LNCaP clone FGC (cell line): ENCODE results near the gene ELK3.
A peak's percentile ranks its signal among the peaks of the same experiment; 100 is the strongest.

Source experiments
- DNase-seq: peaks from one replicate; pipeline ENCODE4 v3.0.0-alpha.2; 2011; ENCODE audit warnings: low read depth
- H3K4me3 ChIP-seq: 2 replicates; pipeline ENCODE4 v1.5.1; 2011; ENCODE audit warnings: mild to moderate bottlenecking, low read depth, low read length, control low read depth
- TF ChIP-seq, protein P1 (sequence below): IDR thresholded peaks from 2 replicates; pipeline ENCODE4 v1.5.1; 2012; ENCODE audit warnings: mild to moderate bottlenecking; ENCODE audit not compliant: control insufficient read depth, insufficient read depth; ENCODE audit errors: extremely low read depth

The ELK3 gene

GRCh38 chr12:96261557-96261956 is 67.4 kb downstream of the ELK3 start:
- TF ChIP-seq, protein P1, sequence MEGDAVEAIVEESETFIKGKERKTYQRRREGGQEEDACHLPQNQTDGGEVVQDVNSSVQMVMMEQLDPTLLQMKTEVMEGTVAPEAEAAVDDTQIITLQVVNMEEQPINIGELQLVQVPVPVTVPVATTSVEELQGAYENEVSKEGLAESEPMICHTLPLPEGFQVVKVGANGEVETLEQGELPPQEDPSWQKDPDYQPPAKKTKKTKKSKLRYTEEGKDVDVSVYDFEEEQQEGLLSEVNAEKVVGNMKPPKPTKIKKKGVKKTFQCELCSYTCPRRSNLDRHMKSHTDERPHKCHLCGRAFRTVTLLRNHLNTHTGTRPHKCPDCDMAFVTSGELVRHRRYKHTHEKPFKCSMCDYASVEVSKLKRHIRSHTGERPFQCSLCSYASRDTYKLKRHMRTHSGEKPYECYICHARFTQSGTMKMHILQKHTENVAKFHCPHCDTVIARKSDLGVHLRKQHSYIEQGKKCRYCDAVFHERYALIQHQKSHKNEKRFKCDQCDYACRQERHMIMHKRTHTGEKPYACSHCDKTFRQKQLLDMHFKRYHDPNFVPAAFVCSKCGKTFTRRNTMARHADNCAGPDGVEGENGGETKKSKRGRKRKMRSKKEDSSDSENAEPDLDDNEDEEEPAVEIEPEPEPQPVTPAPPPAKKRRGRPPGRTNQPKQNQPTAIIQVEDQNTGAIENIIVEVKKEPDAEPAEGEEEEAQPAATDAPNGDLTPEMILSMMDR, result no peak
- no peak for DNase-seq
- H3K4me3 ChIP-seq, result no peak overlapping the region

GRCh38 chr12:96263449-96263902 is 69.3 kb downstream of the ELK3 start:
- TF ChIP-seq, protein P1, result peak; percentile 26; the same call in 1 of the 2 replicates
- DNase-seq, result peak; percentile 75
- H3K4me3 ChIP-seq, result peak overlapping the region; percentile 30

DNA sequence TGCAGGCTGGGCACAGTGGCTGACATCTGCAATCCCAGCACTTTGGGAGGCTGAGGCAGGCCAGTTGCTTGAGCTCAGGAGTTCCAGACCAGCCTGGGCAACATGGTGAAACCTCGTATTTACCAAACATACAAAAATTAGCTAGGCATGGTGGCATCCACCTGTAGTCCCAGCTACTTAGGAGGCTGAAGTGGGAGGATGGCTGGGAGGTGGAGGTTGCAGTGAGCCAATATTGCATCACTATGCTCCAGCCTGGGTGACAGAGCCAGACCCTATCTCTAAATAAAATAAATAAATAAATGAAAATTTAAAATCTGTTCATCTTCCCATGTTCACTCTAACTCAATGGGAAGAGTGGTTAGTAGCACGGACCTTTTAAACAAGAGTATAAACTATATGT is 71.2 kb downstream of the ELK3 start:
- H3K4me3 ChIP-seq, result no peak overlapping the region
- TF ChIP-seq, protein P1, result no peak
- DNase-seq, result no peak

DNA sequence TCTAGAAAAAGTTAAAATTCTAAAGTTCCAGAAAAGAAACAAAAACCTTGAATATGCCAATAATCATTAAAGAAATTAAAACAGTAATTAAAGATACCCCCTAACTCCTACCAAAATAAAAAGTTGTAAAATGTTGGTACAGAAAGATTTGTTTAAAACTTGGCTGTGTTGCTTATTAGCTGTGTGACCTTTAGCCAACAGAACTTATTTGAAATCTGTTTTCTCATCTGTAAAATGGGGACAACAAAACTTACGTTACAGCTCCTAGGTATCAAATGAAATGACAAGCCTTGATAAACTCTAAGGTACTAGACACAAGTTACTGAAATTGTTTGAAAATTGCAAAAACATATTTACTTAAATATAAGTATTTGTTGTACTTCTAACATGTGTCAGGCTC is 71.7 kb downstream of the ELK3 start:
- TF ChIP-seq, protein P1, result no peak
- DNase-seq, result no peak

DNA sequence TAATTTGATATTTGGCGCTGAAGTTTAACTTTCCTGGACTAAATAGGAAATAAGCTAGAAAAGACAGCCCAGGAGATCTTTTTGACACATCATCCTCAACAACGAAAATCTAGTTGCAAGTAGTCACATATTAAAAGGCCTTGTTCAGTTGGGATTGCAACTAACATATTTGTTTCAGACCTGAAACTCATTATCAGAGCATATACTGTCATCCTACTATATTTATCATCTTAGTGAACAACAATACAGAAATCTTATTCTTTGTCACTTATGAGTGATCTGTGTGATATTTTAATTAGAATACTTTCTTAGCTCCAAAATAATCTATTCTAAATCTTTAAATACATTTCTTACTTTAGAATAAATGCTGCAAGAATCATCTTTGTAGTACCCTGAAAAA is 72.1 kb downstream of the ELK3 start:
- TF ChIP-seq, protein P1, result no peak
- no peak for DNase-seq
- no peak overlapping the region for H3K4me3 ChIP-seq

More for the DNA sequence above, 71.7 kb downstream of the ELK3 start:
- H3K4me3 ChIP-seq, result no peak overlapping the region

- H3K4me3 ChIP-seq, result no peak overlapping the region
- TF ChIP-seq, protein P1, result no peak
- no peak for DNase-seq
Observed at GRCh38 chr12:96271469-96272199, 77.5 kb downstream of the ELK3 start.

DNA sequence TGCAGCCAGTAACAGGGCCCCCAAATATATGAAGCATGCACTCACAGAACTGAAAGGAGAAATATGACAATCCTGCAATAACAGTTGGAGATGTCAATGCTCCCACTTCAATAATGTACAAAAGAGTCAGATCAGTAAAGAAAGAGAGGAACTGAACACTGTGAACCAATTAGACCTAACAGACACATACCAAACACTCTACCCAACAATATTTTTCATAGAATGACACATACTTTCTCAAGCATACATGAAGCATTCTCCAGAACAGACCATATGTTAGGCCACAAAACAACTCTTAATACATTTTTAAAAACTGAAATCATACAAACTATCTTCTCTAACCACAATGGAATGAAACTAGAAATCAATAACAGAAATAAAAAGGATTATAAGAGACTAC is 80.2 kb downstream of the ELK3 start:
- H3K4me3 ChIP-seq, result no peak overlapping the region
- TF ChIP-seq, protein P1, result no peak
- DNase-seq, result no peak
